Spleen (tissue), 7 donors: Measurements from ENCODE around the gene CACNA1C.

ENCODE experiments used
- CTCF ChIP-seq, 11 experiments: fragments of 200-600 bp in 7 of 11; fragments of 450-650 bp in 4 of 11; sonication (generic) in 4 of 11; IDR thresholded peaks in 8 of 11; conservative IDR thresholded peaks in 3 of 11; 1 replicate in 7 of 11; 2 replicates in 4 of 11; pipeline versions ENCODE4 v1.4.0 to v1.8.0; 2016 to 2021; ENCODE audit warnings: antibody characterized with exemption in 11 of 11, inconsistent platforms in 4 of 11, mild to moderate bottlenecking in 1 of 11
- POLR2A ChIP-seq, 3 donors: fragments of 450-650 bp; IDR thresholded peaks; one replicate each; pipeline ENCODE4 v1.5.1; 2017; ENCODE audit warnings: antibody characterized with exemption in 3 of 3, mild to moderate bottlenecking in 1 of 3
- POLR2AphosphoS5 ChIP-seq, 3 donors: sonication (generic); formaldehyde crosslinking; IDR thresholded peaks; one replicate each; pipeline ENCODE4 v1.5.1; 2017; ENCODE audit warnings: antibody characterized with exemption in 3 of 3
- donor health status: DM: no; HTN: no; CAD: no; lungs with moderate emphysema.
- donor health status: DM: no; HTN: no; CAD: no.
- donor health status: DM: no; HTN: no; CAD: no.

DNA sequence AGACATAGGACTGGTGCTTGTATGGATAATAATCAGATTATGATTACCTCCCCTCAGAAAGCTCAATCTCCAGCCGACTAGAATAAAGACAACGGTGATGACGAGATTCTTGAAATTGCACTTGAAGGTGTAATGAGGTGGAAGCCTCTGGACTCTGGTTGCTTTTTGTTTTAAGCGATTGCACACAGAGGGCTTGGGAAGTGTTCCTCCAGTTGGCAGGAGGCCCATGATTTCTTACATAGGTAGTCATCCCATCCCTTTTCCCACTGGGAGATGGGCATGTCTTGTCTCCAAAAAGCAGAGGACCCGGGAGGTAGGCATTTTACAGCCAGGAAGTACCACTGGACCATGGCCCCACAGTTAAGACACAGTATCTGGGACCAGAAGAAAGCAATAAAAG lies 576.3 kb downstream of the CACNA1C start:
- TF ChIP-seq CTCF (IDR thresholded peaks at IDR 0.05 in 8 of 11, conservative IDR thresholded peaks at IDR 0.05 in 3 of 11) (no peak), POLR2AphosphoS5 (IDR thresholded peaks at IDR 0.05) (no peak), POLR2A (IDR thresholded peaks at IDR 0.05) (no peak)
